Neural cell (in vitro differentiated cells): ENCODE measurements around the gene CUL3. TPM values are rescaled to one million over a fixed set of nuclear protein-coding genes. Genes with fewer than 3 reads are reported as not detected.

Experiments
- H2AFZ ChIP-seq: fragments of 200-600, 300-800 bp; sonication (generic), shearing (Covaris generic); 2 replicates; pipeline ENCODE4 v1.6.0; 2014; ENCODE audit warnings: low read depth, mild to moderate bottlenecking, antibody characterized with exemption, low read length, moderate library complexity
- H3F3A ChIP-seq: fragments of 200-600 bp; shearing (Covaris generic); 2 replicates; pipeline ENCODE4 v1.6.1; 2016; ENCODE audit warnings: mild to moderate bottlenecking, moderate library complexity, mixed read lengths, antibody characterized with exemption, low read length; ENCODE audit not compliant: insufficient read depth, poor library complexity, severe bottlenecking
- H3K27ac ChIP-seq: fragments of 200-600, 300-800 bp; sonication (generic), shearing (Covaris generic); 2 replicates; pipeline ENCODE4 v1.5.1; 2014; ENCODE audit warnings: mild to moderate bottlenecking, low read length, moderate library complexity
- H3K27me3 ChIP-seq: fragments of 300-800, 200-600 bp; sonication (generic), shearing (Covaris generic); 2 replicates; pipeline ENCODE4 v1.6.0; 2014; ENCODE audit warnings: mild to moderate bottlenecking, low read depth, low read length, moderate library complexity; ENCODE audit not compliant: insufficient read depth
- H3K36me3 ChIP-seq: fragments of 300-800, 200-600 bp; sonication (generic), shearing (Covaris generic); 2 replicates; pipeline ENCODE4 v1.5.1; 2014; ENCODE audit warnings: mild to moderate bottlenecking, antibody characterized with exemption, low read length, moderate library complexity; ENCODE audit not compliant: insufficient read depth
- H3K4me2 ChIP-seq: fragments of 300-800, 200-600 bp; sonication (generic), shearing (Covaris generic); 2 replicates; pipeline ENCODE4 v1.6.0; 2014; ENCODE audit warnings: mild to moderate bottlenecking, low read length
- H3K4me3 ChIP-seq: fragments of 300-800, 200-600 bp; sonication (generic), shearing (Covaris generic); 2 replicates; pipeline ENCODE4 v1.5.1; 2014; ENCODE audit warnings: mild to moderate bottlenecking, low read length, moderate library complexity
- H3K79me2 ChIP-seq: fragments of 200-600 bp; shearing (Covaris generic); replicated peaks from 2 replicates; pipeline ENCODE4 v1.6.0; 2014; ENCODE audit warnings: mild to moderate bottlenecking, low read length, moderate library complexity; ENCODE audit not compliant: insufficient read depth
- H3K9ac ChIP-seq: fragments of 300-800, 200-600 bp; sonication (generic), shearing (Covaris generic); 2 replicates; pipeline ENCODE4 v1.6.1; 2016; ENCODE audit warnings: mild to moderate bottlenecking, low read length, mixed read lengths
- H3K9me2 ChIP-seq: fragments of 200-600 bp; shearing (Covaris generic); 2 replicates; pipeline ENCODE4 v1.6.1; 2016; ENCODE audit warnings: mild to moderate bottlenecking, low read length, mixed read lengths; ENCODE audit not compliant: insufficient read depth
- H3K9me3 ChIP-seq: fragments of 200-600, 300-800 bp; sonication (generic), shearing (Covaris generic); 2 replicates; pipeline ENCODE4 v1.6.1; 2016; ENCODE audit warnings: mild to moderate bottlenecking, mixed run types, low read length, moderate library complexity, mixed read lengths
- H4K20me1 ChIP-seq: fragments of 200-600 bp; shearing (Covaris generic); 2 replicates; pipeline ENCODE4 v1.6.1; 2016; ENCODE audit warnings: mild to moderate bottlenecking, mixed run types; ENCODE audit not compliant: insufficient read depth
- EP300 ChIP-seq: fragments of 450-650 bp; conservative IDR thresholded peaks from 2 replicates; pipeline ENCODE4 v1.6.1; 2014; ENCODE audit warnings: antibody characterized with exemption, mild to moderate bottlenecking, moderate library complexity; ENCODE audit not compliant: poor library complexity, severe bottlenecking
- EZH2 ChIP-seq: fragments of 200-600, 300-800 bp; shearing (Covaris generic), sonication (generic); IDR thresholded peaks from 2 replicates; pipeline ENCODE4 v1.6.1; 2014; ENCODE audit warnings: antibody characterized with exemption, low read length, borderline replicate concordance, mild to moderate bottlenecking; ENCODE audit not compliant: insufficient read depth, poor library complexity, severe bottlenecking
- MXI1 ChIP-seq: fragments of 450-650 bp; conservative IDR thresholded peaks from 2 replicates; pipeline ENCODE4 v1.6.1; 2014; ENCODE audit warnings: antibody characterized with exemption, mild to moderate bottlenecking; ENCODE audit not compliant: poor library complexity, severe bottlenecking
- POLR2AphosphoS5 ChIP-seq: IDR thresholded peaks from 2 replicates; pipeline ENCODE4 v1.6.1; 2012
- RAD21 ChIP-seq: fragments of 450-650 bp; conservative IDR thresholded peaks from 2 replicates; pipeline ENCODE4 v1.6.1; 2014; ENCODE audit warnings: antibody characterized with exemption, mild to moderate bottlenecking, moderate library complexity
- REST ChIP-seq: IDR thresholded peaks from 2 replicates; pipeline ENCODE4 v1.6.1; 2012; ENCODE audit warnings: borderline replicate concordance
- SMC3 ChIP-seq: fragments of 450-650 bp; conservative IDR thresholded peaks from 2 replicates; pipeline ENCODE4 v1.6.1; 2014; ENCODE audit warnings: antibody characterized with exemption, mild to moderate bottlenecking, moderate library complexity; ENCODE audit not compliant: poor library complexity
- TAF1 ChIP-seq: IDR thresholded peaks from 2 replicates; pipeline ENCODE4 v1.6.1; 2012; ENCODE audit warnings: low read depth
- polyA plus RNA-seq: library from polyadenylated mRNA; depleted of rRNA; stranded (reverse); fragments of >200 nt; gene quantifications from 2 replicates; pipeline ENCODE4 v1.2.3, GENCODE V29; 2014
- TF ChIP-seq, protein P1 (sequence below): fragments of 450-650 bp; IDR thresholded peaks from 2 replicates; pipeline ENCODE4 v1.5.1; 2014; ENCODE audit warnings: antibody characterized with exemption, mild to moderate bottlenecking, moderate library complexity; ENCODE audit not compliant: poor library complexity, severe bottlenecking

Gene CUL3
- polyA plus RNA-seq, 1 donor from 2014 or later: 53.9 TPM

DNA sequence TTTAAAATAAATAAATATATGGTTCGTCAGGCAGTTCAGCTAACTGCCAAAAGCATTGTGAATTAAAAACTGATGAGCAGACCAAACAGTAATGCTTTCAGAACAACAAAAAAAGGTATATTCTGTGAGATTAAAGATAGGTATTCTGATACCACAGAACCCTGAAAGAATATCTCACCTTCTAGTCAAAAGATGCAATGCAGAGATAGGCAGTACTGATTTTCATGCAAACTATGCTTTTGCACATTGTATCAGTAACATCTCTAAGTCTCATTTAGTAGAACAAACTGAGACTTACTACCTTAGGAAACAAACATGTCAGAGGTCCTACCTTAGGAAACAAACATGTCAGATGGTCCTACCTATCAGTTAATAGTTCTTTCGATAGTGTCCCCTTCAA, 32.4 kb downstream of the CUL3 start:
- TF ChIP-seq TAF1 (no peak), EP300 (no peak), EZH2 (no peak), MXI1 (no peak), SMC3 (no peak), RAD21 (no peak), REST (no peak), POLR2AphosphoS5 (no peak)
- TF ChIP-seq, protein P1, sequence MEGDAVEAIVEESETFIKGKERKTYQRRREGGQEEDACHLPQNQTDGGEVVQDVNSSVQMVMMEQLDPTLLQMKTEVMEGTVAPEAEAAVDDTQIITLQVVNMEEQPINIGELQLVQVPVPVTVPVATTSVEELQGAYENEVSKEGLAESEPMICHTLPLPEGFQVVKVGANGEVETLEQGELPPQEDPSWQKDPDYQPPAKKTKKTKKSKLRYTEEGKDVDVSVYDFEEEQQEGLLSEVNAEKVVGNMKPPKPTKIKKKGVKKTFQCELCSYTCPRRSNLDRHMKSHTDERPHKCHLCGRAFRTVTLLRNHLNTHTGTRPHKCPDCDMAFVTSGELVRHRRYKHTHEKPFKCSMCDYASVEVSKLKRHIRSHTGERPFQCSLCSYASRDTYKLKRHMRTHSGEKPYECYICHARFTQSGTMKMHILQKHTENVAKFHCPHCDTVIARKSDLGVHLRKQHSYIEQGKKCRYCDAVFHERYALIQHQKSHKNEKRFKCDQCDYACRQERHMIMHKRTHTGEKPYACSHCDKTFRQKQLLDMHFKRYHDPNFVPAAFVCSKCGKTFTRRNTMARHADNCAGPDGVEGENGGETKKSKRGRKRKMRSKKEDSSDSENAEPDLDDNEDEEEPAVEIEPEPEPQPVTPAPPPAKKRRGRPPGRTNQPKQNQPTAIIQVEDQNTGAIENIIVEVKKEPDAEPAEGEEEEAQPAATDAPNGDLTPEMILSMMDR: no peak
- H3K79me2 ChIP-seq: peaks cover 64% of the 10 kb centered on the region
- H2AFZ ChIP-seq: no peak overlapping the region
- H3K27ac ChIP-seq: no peak overlapping the region
- H3F3A ChIP-seq: no peaks in the 10 kb centered on the region
- no peaks in the 10 kb centered on the region for H3K9me3 ChIP-seq
- no peak overlapping the region for H3K9ac ChIP-seq
- no peaks in the 10 kb centered on the region for H4K20me1 ChIP-seq
- H3K9me2 ChIP-seq: no peaks in the 10 kb centered on the region
- no peak overlapping the region for H3K4me2 ChIP-seq
- no peaks in the 10 kb centered on the region for H3K36me3 ChIP-seq
- H3K27me3 ChIP-seq: no peaks in the 10 kb centered on the region
- H3K4me3 ChIP-seq: no peak overlapping the region

GRCh38 chr2:224551693-224552092, 33.5 kb downstream of the CUL3 start:
- TF ChIP-seq REST (no peak), EP300 (no peak), RAD21 (no peak), EZH2 (no peak), SMC3 (no peak), TAF1 (no peak), POLR2AphosphoS5 (no peak), MXI1 (no peak)
- TF ChIP-seq, protein P1: no peak
- no peaks in the 10 kb centered on the region for H3K36me3 ChIP-seq
- no peaks in the 10 kb centered on the region for H3K27me3 ChIP-seq
- no peak overlapping the region for H3K9ac ChIP-seq
- H2AFZ ChIP-seq: no peak overlapping the region
- no peaks in the 10 kb centered on the region for H3K9me2 ChIP-seq
- H4K20me1 ChIP-seq: no peaks in the 10 kb centered on the region
- H3K4me2 ChIP-seq: no peak overlapping the region
- no peak overlapping the region for H3K4me3 ChIP-seq
- peaks cover 60% of the 10 kb centered on the region for H3K79me2 ChIP-seq
- no peak overlapping the region for H3K27ac ChIP-seq
- no peaks in the 10 kb centered on the region for H3K9me3 ChIP-seq
- H3F3A ChIP-seq: no peaks in the 10 kb centered on the region
